ENCODE results near the gene CLDN5.

CLDN5 gene

GRCh38 chr22:19516378-19517170, 7.6 kb downstream of the CLDN5 start:
- H3K36me3 ChIP-seq (ENCODE audit: control insufficient read depth in 2 of 2, insufficient read depth in 2 of 2, low read length in 2 of 2) = no peaks in the 10 kb centered on the region
- no peak overlapping the region for H3K27ac ChIP-seq (ENCODE audit: low read depth in 2 of 2, low read length in 2 of 2)
- no peak overlapping the region for H3K4me3 ChIP-seq (ENCODE audit: low read length in 2 of 2)
- H3K9me3 ChIP-seq (ENCODE audit: control insufficient read depth in 2 of 2, low read length in 2 of 2) = no peaks in the 10 kb centered on the region
- no peak overlapping the region for H3K9ac ChIP-seq (ENCODE audit: low read depth in 1 of 2, low read length in 2 of 2)
- H3K4me1 ChIP-seq (ENCODE audit: control insufficient read depth in 2 of 2, insufficient read depth in 2 of 2, low read length in 2 of 2) = no peaks in the 10 kb centered on the region
- no peaks in the 10 kb centered on the region for H3K27me3 ChIP-seq (ENCODE audit: control insufficient read depth in 2 of 2, insufficient read depth in 2 of 2, low read length in 2 of 2)

GRCh38 chr22:19515654-19516377, 8.4 kb downstream of the CLDN5 start:
- H3K27ac ChIP-seq (ENCODE audit: low read depth in 2 of 2, low read length in 2 of 2) = no peak overlapping the region
- H3K9me3 ChIP-seq (ENCODE audit: control insufficient read depth in 2 of 2, low read length in 2 of 2) = no peaks in the 10 kb centered on the region
- H3K4me1 ChIP-seq (ENCODE audit: control insufficient read depth in 2 of 2, insufficient read depth in 2 of 2, low read length in 2 of 2) = no peaks in the 10 kb centered on the region
- H3K4me3 ChIP-seq (ENCODE audit: low read length in 2 of 2) = no peak overlapping the region
- H3K9ac ChIP-seq (ENCODE audit: low read depth in 1 of 2, low read length in 2 of 2) = no peak overlapping the region
- no peaks in the 10 kb centered on the region for H3K36me3 ChIP-seq (ENCODE audit: control insufficient read depth in 2 of 2, insufficient read depth in 2 of 2, low read length in 2 of 2)
- H3K27me3 ChIP-seq (ENCODE audit: control insufficient read depth in 2 of 2, insufficient read depth in 2 of 2, low read length in 2 of 2) = no peaks in the 10 kb centered on the region

GRCh38 chr22:19514831-19515565, 9.2 kb downstream of the CLDN5 start:
- no peaks in the 10 kb centered on the region for H3K9me3 ChIP-seq (ENCODE audit: control insufficient read depth in 2 of 2, low read length in 2 of 2)
- H3K4me1 ChIP-seq (ENCODE audit: control insufficient read depth in 2 of 2, insufficient read depth in 2 of 2, low read length in 2 of 2) = no peaks in the 10 kb centered on the region
- no peak overlapping the region for H3K9ac ChIP-seq (ENCODE audit: low read depth in 1 of 2, low read length in 2 of 2)
- no peaks in the 10 kb centered on the region for H3K27me3 ChIP-seq (ENCODE audit: control insufficient read depth in 2 of 2, insufficient read depth in 2 of 2, low read length in 2 of 2)
- no peak overlapping the region for H3K4me3 ChIP-seq (ENCODE audit: low read length in 2 of 2)
- no peak overlapping the region for H3K27ac ChIP-seq (ENCODE audit: low read depth in 2 of 2, low read length in 2 of 2)
- no peaks in the 10 kb centered on the region for H3K36me3 ChIP-seq (ENCODE audit: control insufficient read depth in 2 of 2, insufficient read depth in 2 of 2, low read length in 2 of 2)

- no peak overlapping the region for H3K9ac ChIP-seq (ENCODE audit: low read depth in 1 of 2, low read length in 2 of 2)
- H3K36me3 ChIP-seq (ENCODE audit: control insufficient read depth in 2 of 2, insufficient read depth in 2 of 2, low read length in 2 of 2) = no peaks in the 10 kb centered on the region
- no peaks in the 10 kb centered on the region for H3K27me3 ChIP-seq (ENCODE audit: control insufficient read depth in 2 of 2, insufficient read depth in 2 of 2, low read length in 2 of 2)
- no peak overlapping the region for H3K4me3 ChIP-seq (ENCODE audit: low read length in 2 of 2)
- no peaks in the 10 kb centered on the region for H3K9me3 ChIP-seq (ENCODE audit: control insufficient read depth in 2 of 2, low read length in 2 of 2)
- no peaks in the 10 kb centered on the region for H3K4me1 ChIP-seq (ENCODE audit: control insufficient read depth in 2 of 2, insufficient read depth in 2 of 2, low read length in 2 of 2)
- no peak overlapping the region for H3K27ac ChIP-seq (ENCODE audit: low read depth in 2 of 2, low read length in 2 of 2)
Measured at GRCh38 chr22:19513823-19514222, 10.4 kb downstream of the CLDN5 start.

- H3K27ac ChIP-seq (ENCODE audit: low read depth in 2 of 2, low read length in 2 of 2) = no peak overlapping the region
- no peaks in the 10 kb centered on the region for H3K27me3 ChIP-seq (ENCODE audit: control insufficient read depth in 2 of 2, insufficient read depth in 2 of 2, low read length in 2 of 2)
- no peaks in the 10 kb centered on the region for H3K9me3 ChIP-seq (ENCODE audit: control insufficient read depth in 2 of 2, low read length in 2 of 2)
- H3K4me1 ChIP-seq (ENCODE audit: control insufficient read depth in 2 of 2, insufficient read depth in 2 of 2, low read length in 2 of 2) = no peaks in the 10 kb centered on the region
- no peaks in the 10 kb centered on the region for H3K36me3 ChIP-seq (ENCODE audit: control insufficient read depth in 2 of 2, insufficient read depth in 2 of 2, low read length in 2 of 2)
- H3K9ac ChIP-seq (ENCODE audit: low read depth in 1 of 2, low read length in 2 of 2) = no peak overlapping the region
- no peak overlapping the region for H3K4me3 ChIP-seq (ENCODE audit: low read length in 2 of 2)
Measured at GRCh38 chr22:19510919-19511341, 13.3 kb downstream of the CLDN5 start.

GRCh38 chr22:19509923-19510322, 14.3 kb downstream of the CLDN5 start:
- H3K27me3 ChIP-seq (ENCODE audit: control insufficient read depth in 2 of 2, insufficient read depth in 2 of 2, low read length in 2 of 2) = no peaks in the 10 kb centered on the region
- no peak overlapping the region for H3K27ac ChIP-seq (ENCODE audit: low read depth in 2 of 2, low read length in 2 of 2)
- no peaks in the 10 kb centered on the region for H3K4me1 ChIP-seq (ENCODE audit: control insufficient read depth in 2 of 2, insufficient read depth in 2 of 2, low read length in 2 of 2)
- H3K9ac ChIP-seq (ENCODE audit: low read depth in 1 of 2, low read length in 2 of 2) = no peak overlapping the region
- H3K4me3 ChIP-seq (ENCODE audit: low read length in 2 of 2) = no peak overlapping the region
- H3K9me3 ChIP-seq (ENCODE audit: control insufficient read depth in 2 of 2, low read length in 2 of 2) = no peaks in the 10 kb centered on the region
- no peaks in the 10 kb centered on the region for H3K36me3 ChIP-seq (ENCODE audit: control insufficient read depth in 2 of 2, insufficient read depth in 2 of 2, low read length in 2 of 2)

- no peaks in the 10 kb centered on the region for H3K27me3 ChIP-seq (ENCODE audit: control insufficient read depth in 2 of 2, insufficient read depth in 2 of 2, low read length in 2 of 2)
- H3K4me1 ChIP-seq (ENCODE audit: control insufficient read depth in 2 of 2, insufficient read depth in 2 of 2, low read length in 2 of 2) = no peaks in the 10 kb centered on the region
- no peak overlapping the region for H3K9ac ChIP-seq (ENCODE audit: low read depth in 1 of 2, low read length in 2 of 2)
- no peak overlapping the region for H3K27ac ChIP-seq (ENCODE audit: low read depth in 2 of 2, low read length in 2 of 2)
- no peaks in the 10 kb centered on the region for H3K36me3 ChIP-seq (ENCODE audit: control insufficient read depth in 2 of 2, insufficient read depth in 2 of 2, low read length in 2 of 2)
- H3K4me3 ChIP-seq (ENCODE audit: low read length in 2 of 2) = no peak overlapping the region
- H3K9me3 ChIP-seq (ENCODE audit: control insufficient read depth in 2 of 2, low read length in 2 of 2) = no peaks in the 10 kb centered on the region
Measured at GRCh38 chr22:19509191-19509590, 15.0 kb downstream of the CLDN5 start.

- Histone ChIP-seq H3K9ac (ENCODE audit: low read depth in 1 of 2, low read length in 2 of 2) (no peak overlapping the region), H3K4me1 (ENCODE audit: control insufficient read depth in 2 of 2, insufficient read depth in 2 of 2, low read length in 2 of 2) (no peaks in the 10 kb centered on the region), H3K27ac (ENCODE audit: low read depth in 2 of 2, low read length in 2 of 2) (no peak overlapping the region), H3K4me3 (ENCODE audit: low read length in 2 of 2) (no peak overlapping the region), H3K27me3 (ENCODE audit: control insufficient read depth in 2 of 2, insufficient read depth in 2 of 2, low read length in 2 of 2) (no peaks in the 10 kb centered on the region), H3K9me3 (ENCODE audit: control insufficient read depth in 2 of 2, low read length in 2 of 2) (no peaks in the 10 kb centered on the region), H3K36me3 (ENCODE audit: control insufficient read depth in 2 of 2, insufficient read depth in 2 of 2, low read length in 2 of 2) (no peaks in the 10 kb centered on the region)
Measured at GRCh38 chr22:19508024-19508776, 16.0 kb downstream of the CLDN5 start.

- H3K9ac ChIP-seq (ENCODE audit: low read depth in 1 of 2, low read length in 2 of 2) = no peak overlapping the region
Measured at GRCh38 chr22:19507534-19507861, 16.7 kb downstream of the CLDN5 start.

More at GRCh38 chr22:19507534-19507861, 16.7 kb downstream of the CLDN5 start:
- no peaks in the 10 kb centered on the region for H3K27me3 ChIP-seq (ENCODE audit: control insufficient read depth in 2 of 2, insufficient read depth in 2 of 2, low read length in 2 of 2)
- no peaks in the 10 kb centered on the region for H3K9me3 ChIP-seq (ENCODE audit: control insufficient read depth in 2 of 2, low read length in 2 of 2)
- no peaks in the 10 kb centered on the region for H3K36me3 ChIP-seq (ENCODE audit: control insufficient read depth in 2 of 2, insufficient read depth in 2 of 2, low read length in 2 of 2)
- no peak overlapping the region for H3K4me3 ChIP-seq (ENCODE audit: low read length in 2 of 2)
- H3K27ac ChIP-seq (ENCODE audit: low read depth in 2 of 2, low read length in 2 of 2) = no peak overlapping the region
- H3K4me1 ChIP-seq (ENCODE audit: control insufficient read depth in 2 of 2, insufficient read depth in 2 of 2, low read length in 2 of 2) = no peaks in the 10 kb centered on the region
